GM21619 (cell line): Measurements from ENCODE around the gene STK39.

Experiments used
- ATAC-seq: cut with Tn5 transposase; IDR thresholded peaks from one replicate; pipeline ENCODE4 v1.9.1; 2021; ENCODE audit not compliant: unreplicated experiment

STK39 gene

DNA sequence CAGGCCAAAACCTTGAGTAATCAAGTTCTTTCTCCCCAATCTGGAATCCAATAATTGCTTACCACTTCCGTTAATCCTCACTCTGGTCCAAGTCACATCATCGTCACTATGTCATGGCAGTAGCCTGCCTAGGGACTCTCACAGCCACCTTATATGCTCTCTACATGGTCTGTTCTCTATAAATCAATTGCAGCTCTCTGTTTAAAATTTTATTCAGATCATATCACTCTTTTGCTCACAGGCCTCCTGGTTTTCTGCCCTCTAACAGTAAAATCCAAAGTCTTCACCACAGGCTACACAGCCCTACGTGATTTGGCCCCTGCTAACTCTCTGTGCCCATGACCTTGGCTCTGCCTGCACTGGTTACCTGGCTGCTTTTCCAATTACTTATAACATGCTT lies 188.7 kb downstream of the STK39 start:
- ATAC-seq, result no peak

- no peak for ATAC-seq
These were observed 191.1 kb downstream of the STK39 start for GRCh38 chr2:168056242-168056787.

DNA sequence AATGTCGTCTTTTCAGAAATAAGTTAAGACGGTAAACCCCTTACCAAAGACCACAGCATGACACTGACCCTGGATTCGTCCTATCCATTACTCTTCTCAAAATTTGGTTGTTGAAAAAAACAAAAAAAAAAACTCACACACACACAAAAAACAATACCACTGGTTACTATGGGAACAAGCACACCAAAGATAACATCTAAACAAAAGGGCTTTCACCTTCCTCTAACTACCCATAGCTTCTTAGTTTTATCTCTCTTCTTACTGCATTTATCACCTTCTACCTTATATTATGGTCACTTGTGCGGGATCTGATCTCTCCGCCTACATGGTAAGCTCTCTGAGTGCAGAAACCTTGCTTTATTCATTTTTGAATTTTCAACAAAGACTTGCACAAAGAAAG lies 192.7 kb downstream of the STK39 start:
- ATAC-seq, result no peak

DNA sequence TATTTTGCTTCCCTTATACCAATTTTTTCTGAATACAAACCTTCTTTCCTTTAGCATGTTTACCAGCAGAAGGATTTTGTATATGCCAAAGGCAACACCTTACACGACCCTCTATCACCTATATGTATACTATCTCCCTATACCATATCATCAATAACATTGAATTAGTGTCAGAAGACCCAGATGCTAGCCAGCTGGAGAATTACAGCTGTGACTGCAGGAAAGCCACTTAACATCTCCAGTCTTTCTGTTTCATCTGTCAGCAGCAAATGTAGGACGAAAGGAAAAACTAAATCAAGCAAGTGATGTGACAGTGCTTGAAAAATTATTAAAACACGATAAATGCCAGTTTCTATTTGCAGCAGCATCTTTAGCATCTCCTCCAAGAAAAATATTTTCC lies 193.7 kb downstream of the STK39 start:
- ATAC-seq, result no peak

- ATAC-seq, result no peak
These were observed 194.6 kb downstream of the STK39 start for GRCh38 chr2:168052773-168053172.

DNA sequence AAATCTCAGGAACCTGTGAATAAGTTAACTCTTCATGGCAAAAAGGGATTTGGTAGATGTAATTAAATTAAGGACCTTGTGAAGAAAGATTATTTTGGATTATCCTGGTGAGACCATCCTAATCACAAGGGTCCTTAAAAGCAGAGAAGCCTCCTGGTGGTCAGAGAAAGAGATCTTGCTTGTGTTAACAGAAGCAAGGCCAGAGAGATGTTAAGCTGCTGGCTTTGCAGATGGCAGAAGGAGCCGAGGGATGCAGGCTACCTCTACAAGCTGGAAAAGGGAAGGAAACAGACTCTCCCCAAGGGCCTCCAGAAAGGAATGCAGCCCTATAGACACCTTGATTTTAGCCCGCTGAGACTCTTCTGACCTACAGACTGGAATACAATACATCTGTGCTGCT lies 197.0 kb downstream of the STK39 start:
- no peak for ATAC-seq

DNA sequence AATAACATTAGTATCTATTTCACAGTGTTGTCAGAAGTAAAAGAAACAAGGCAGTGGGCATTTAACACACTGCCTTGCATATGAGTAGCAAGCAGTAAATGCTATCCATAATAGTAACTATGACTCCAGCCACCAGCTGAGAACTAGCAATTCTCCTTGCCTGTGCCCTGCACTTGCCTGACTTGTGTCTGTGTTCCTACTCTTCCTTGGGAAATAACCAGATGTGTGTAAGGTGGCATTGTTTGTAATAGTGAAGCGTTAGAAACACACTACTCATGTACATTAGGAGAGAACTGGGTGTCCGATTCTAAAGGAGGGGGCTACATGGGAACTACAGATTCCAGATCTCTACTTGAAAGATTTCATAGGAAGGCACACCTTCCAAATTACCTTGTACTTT lies 197.8 kb downstream of the STK39 start:
- ATAC-seq, result no peak

DNA sequence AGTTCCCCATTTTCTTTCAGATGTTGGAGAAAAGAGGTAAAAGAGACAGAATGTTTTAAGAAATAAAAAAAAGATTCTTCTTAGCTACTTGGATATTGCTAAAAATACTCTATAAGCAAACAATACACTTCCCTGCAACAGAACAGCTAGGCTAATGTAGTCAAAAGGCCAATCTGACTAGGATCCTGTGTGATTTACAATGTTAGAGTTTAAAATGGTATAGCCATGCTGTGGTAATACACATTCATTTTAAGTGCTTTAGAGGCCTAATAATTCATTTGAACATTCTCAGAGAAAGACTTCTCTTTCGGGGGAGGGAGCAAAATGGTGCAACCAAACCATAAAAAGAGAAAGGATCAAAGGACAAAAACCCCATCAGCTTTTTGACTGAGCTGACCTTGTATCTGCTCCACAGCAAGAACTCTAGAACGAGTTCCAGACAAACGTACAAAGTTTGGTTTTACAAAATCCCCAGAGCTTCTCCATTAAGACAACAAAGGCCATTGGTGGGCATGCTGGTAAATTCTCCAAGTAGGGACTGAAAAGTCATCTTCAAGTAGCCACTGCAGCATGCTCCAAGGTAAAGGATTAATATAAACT lies 200.2 kb downstream of the STK39 start:
- no peak for ATAC-seq

DNA sequence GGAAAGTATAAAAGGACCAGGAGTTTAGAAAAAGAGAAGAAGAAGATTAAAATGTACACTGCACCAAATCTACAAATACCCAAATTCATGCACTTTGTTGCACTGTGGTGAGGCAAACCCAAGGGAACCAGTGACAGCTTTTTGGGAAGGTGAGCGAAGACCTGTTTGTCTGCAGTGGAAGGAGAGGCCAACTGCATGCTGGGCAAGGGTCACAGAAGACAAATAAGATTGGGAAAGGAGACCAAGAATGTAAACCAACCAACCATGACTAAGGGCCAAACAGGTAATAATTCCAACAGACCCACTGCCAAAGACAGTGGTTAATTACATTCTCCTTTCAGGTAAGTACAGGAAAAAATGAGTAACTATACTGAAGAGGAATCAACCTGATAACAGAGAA lies 202.8 kb downstream of the STK39 start:
- no peak for ATAC-seq

- ATAC-seq, result no peak
These were observed 203.2 kb downstream of the STK39 start for GRCh38 chr2:168044176-168044575.

- peak; percentile 96 for ATAC-seq
These were observed 205.1 kb downstream of the STK39 start for GRCh38 chr2:168042127-168042824.

GRCh38 chr2:168039881-168040280 lies 207.5 kb downstream of the STK39 start:
- ATAC-seq, result no peak

DNA sequence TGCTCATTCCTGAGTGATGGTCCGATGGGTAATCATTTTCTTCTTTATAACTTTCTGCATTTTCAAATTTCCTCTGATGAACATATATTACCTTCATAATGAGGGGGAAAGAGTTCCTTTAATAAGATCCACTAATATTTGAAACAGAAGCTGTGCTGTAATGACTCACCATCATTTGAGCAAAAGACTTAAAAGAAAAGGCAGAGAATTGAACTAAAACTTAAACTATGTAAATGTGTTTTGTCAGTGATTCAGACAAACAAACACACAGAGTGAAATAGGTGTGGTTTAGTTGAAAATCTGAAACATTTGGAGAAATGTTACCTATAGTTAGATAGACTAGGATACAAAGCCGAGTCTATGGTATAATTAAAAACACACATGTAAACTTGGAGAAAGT lies 209.6 kb downstream of the STK39 start:
- ATAC-seq, result no peak

GRCh38 chr2:168035458-168035857 lies 211.9 kb downstream of the STK39 start:
- peak; percentile 45 for ATAC-seq

DNA sequence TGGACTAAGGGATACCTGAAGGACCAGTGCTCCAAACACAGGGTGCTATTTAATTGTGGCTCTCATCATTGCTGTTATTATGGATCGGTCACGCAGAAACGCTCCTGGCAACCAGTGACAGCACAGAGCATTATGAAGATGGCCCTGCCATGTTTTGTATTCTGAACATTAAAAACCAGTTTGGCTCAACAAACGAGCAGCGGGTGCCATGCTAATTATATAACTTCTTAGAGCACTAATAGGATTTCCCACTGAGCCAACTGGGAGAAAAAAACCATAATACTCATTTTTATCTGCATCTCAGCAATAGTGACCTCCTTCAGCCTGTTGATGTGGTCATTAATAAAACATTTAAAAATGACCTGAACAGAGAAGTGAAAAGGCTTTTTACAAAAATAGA lies 212.8 kb downstream of the STK39 start:
- ATAC-seq, result no peak

DNA sequence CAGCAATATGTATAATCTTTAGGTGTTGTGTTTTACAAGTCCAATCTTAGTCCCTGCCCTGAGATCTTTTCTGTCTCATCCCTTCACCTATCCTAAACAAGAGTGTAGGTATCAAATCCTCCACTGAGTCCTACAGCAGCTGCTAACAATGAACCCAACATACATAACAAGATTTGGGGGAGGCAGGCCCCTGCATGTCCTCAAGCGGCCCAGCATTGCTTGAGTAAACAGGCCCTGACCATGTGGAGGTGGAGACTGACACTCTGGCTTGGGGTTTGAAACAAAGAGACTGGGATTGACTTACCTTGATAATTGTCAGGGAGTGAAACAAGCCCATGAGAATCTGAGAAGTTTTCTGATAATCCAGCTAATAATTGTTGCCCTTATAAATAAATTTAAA lies 213.4 kb downstream of the STK39 start:
- no peak for ATAC-seq

DNA sequence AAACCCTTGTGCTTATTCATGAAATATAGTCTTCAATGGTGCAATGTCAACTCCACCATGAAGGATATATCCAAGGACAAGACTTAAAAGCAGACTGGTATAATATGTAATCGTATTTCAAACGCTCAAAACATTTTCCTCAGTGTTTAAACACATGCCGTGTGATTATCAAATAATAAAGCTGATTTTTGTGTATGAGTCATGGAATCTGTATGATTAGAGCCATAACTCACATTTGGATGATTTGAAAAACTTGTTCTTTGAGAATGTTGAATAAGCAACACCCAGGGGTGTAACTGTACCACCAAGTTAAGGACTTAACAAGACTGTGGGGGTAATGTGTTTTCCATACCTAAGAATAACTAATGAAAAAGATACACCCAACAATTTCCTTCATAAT lies 215.3 kb downstream of the STK39 start:
- ATAC-seq, result no peak

DNA sequence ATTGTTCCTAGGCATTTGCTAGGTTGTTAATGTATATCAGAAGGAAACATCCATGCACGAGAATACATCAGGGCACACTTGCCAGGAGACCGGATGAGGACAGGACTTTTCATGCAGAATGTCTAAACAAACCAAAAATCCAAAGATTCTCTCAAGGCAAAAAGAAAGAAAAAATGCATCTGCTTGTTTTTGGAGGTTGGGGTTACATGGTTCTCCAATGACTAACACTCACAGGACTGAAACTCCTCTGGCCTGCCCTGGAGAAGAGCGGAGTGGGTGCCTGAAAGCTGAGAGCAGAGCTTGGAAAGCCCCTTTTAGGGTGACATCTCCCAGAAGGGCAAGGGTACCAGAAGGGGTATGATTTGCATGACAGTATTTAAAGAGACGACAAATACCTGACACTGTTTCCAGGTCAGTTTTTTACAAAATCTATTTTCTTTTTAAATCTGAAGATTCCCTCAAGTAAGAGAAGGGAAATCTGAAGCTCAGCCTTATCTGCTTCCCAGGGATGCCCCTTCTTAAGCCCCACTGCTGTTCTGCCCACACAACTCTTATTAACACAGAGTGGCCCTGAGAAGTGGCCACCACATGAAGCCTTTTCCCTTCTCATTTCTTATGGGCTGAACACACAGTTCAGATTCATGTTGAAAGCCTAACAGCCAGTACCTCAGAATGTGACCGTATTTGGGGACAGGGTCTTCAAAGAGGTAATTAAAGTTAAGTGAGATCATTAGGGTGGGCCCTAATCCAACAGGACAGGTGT lies 216.4 kb downstream of the STK39 start:
- peak; percentile 88 for ATAC-seq

DNA sequence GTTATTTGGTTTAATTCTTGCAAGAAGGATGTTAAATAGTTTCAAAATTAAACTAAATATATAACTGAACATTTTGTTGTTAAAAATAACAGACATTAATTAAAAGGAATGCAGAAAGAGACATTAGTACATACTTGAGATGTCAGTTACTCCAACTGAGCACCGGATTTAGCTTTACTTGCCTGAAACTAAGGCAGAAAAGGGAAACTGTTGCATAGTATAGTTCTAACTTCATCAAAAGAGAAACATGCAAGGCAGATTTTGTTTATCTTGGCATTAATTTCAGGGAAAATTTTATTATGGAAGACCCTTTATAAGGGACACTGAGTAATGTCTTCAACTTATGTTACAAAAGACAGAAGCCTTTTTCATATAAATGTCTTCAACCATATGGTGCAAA lies 218.3 kb downstream of the STK39 start:
- no peak for ATAC-seq

DNA sequence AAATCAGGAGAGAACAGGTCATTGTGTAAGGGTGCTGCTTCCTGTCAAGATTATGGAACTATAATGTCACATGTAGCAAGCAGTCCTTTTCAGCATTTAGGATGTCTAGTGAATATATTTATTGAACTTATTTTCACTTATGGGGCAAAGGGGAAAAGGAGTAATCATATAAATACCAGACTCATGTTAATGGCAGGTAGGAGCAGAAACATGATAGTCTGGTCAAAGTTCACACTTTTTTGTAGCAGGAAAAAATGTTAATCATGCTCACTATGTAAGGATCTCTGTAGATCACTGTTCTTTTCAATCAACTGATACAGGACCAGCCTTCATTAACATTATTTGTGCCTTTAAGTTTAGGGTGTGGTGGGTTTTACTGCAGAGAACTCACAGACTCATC lies 219.0 kb downstream of the STK39 start:
- no peak for ATAC-seq

- no peak for ATAC-seq
These were observed 221.8 kb downstream of the STK39 start for GRCh38 chr2:168025487-168026202.
